Measurements from ENCODE around the gene PRR7.
A peak's percentile ranks its signal among the peaks of the same experiment; 100 is the strongest.
"Not testable (repeated sequence)": the region's sequence is repeated elsewhere in the genome, so short reads cannot be mapped to it uniquely, and the experiment has no call there.

The PRR7 gene

DNA sequence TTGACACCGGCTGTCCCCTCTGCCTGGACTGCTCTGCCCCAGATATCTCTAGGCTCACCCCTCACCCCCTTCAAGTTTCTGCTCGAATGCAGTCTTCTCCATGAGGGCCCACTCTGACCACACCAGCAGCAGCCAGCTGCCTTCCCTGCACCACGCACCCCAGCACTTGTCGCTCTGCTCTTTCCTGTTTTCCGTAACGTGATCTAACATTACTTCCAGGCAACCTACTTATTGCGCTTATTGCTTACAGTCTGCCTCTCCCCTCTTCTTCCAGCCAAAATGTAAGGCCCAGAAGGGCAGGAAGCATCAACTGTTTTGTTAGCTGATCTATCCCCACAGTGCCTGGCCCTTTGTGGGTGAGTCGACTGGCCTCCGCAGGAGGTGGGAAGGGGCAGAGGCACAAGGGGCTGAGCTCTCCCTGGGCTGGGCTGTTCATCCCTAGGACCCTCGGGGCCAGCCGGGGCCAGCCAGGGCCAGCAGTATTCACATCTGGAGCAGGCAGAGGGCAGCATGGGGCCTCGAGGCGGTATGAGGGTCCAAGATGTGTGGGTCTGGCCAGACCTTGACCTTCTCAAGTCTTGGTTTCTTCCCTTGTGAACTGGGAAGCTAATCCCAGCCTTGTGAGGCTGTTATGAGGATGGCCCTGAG is 38.4 kb downstream of the PRR7 start:
- DNase-seq (ENCODE audit: low read depth) = no peak

DNA sequence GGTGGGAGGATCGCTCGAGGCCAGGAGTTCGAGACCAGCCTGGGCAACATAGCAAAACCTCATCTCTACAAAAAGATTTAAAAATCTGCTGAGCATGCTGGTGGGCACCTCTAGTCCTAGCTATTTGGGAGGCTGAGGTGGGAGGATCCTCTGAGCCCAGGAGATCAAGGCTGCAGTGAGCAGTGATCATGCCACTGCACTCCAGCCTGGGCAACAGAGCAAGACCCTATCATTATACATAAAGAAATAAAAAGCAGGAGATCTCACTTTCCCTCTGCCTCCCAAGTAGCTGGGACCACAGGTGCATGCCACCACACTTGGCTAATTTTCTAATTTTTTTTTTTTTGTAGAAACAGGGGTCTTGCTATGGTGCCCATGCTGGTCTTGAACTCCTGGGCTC is 39.1 kb downstream of the PRR7 start:
- DNase-seq (ENCODE audit: low read depth) = not testable (repeated sequence)

DNA sequence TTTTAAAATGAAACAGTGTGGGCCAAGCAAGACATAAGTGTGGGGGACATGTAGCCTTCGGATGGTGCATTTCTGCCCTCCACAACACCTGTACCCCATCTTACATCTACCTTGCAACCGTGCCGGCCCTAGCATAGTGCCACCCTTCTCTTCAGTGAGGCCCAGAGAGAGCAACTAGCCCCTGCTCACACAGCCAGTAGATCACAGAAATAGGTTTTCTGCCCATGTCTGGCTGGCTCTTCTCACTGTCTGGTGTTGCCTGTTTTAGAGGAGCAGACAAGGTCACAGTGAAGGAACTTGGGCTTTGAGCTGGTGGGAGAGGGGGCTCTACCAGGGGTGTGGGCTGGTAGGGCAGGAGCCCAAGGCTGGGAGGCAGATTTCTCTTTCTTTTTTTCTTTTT is 39.6 kb downstream of the PRR7 start:
- DNase-seq (ENCODE audit: low read depth) = no peak

DNA sequence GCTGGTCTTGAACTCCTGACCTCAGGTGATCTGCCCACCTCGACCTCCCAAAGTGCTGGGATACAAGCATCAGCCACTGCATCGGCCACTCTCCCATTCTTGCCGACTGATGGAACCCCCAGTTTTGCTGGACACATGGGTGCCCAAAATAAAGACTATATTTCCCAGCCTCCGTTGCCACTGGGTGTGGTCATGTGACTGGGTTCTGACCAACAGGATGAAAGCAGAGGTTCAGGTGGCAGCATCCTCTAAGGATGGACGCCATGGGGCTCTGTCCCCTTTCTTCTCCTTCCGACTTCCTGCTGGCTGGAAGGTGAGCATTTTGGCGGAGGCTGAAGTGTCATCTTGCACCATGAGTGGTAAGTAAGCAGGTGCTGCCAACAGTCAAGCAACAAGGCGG is 40.5 kb downstream of the PRR7 start:
- DNase-seq (ENCODE audit: low read depth) = no peak

DNA sequence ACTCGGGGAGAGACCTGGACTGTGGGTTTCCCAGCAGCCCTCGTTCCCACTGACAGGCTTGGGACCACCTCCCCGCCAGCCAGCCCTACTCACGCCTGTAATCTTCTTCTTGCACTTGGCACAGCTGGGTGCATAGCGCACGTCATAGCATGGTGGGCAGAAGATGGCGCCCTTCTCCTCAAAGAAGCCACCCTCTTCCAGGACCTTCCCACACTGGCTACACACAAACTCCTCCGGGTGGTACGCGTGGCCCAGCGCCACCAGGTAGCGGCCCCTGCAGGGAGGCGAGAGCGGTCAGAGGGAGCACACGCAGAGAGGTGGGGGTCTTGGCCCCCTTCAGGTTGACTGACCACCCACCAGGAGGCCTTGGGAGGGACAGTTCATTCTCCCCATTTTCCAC is 41.4 kb downstream of the PRR7 start:
- DNase-seq (ENCODE audit: low read depth) = no peak

DNA sequence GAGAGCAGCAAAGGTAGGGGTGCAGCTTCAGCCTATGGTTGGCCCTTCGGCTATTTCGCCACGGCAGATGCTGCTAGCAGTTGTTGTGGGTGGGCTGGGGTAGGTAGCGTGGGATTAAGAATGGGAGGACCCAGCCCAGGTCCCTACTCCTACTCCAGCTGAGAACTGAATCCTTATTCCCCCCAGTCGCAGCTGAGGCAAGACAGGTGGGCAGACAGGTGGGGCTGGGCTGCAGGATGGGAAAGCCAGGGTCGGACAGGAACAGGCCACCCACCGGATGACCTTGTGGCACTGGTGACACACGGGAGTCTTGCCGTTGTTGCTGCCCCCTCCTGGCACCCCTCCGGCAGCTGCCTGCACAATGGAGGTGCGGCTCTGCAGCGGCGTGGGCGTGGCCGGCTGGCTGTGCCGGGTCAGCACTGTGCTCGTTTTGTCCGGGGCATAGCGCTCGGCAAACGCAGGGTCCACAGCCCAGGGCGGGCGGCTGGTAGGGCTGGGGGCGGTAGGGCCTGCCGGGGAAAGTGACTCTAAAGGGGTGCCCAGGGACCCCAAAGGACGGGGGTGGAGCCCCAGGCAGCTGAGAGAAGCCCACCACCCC is 42.6 kb downstream of the PRR7 start:
- no peak for DNase-seq (ENCODE audit: low read depth)

DNA sequence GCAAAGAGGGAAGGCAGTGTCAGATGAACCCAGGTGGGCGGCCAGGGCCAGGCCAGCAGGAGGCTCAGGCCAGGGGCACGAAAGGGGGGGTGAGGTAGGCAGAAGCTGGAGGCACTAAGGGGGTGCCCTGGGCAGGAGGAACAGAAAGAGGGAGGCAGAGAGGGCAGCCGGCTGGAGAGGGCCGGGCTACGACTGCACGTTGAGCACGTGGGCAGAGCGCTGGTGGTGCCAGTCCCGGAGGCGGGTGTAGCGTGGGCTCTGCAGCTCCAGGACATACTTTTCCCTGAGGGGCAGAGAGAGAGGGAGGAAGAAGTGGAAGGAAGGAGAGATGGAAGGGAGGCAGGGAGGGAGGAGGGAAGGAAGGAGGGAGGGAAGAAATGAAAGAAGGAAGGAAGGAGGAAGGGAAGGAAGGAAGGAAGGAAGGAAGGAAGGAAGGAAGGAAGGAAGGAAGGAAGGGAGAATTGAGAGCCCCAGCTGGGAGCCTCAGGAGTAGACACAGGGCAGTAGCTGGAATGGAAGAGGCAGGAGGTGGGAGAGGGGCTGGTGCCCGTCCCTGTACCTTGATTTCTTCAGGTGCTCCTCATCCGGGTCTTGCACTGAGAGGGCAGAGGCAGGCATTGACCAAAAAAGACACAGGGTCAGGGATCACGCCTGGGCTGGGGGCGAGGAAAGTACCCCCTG is 43.8 kb downstream of the PRR7 start:
- DNase-seq (ENCODE audit: low read depth) = no peak

DNA sequence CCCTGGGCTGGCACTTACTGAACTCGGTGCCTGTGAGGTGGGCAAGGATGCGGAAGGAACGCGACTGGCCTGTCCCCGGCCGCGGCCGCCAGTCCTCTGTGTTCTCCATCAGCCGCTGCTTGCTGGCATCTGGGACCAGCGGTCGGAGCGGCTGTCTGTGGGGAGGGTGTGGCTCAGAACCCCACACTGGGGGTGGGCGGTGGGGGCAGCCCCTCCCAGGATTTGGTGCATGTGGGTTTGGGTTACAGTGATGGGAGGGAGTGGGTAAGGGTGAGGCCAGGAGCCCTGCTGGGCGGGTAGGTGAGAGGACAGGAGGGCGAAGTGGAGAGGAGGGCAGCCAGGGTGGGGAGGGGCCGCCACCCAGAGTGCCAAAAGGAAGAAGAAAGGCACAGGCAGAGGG is 44.4 kb downstream of the PRR7 start:
- no peak for DNase-seq (ENCODE audit: low read depth)

DNA sequence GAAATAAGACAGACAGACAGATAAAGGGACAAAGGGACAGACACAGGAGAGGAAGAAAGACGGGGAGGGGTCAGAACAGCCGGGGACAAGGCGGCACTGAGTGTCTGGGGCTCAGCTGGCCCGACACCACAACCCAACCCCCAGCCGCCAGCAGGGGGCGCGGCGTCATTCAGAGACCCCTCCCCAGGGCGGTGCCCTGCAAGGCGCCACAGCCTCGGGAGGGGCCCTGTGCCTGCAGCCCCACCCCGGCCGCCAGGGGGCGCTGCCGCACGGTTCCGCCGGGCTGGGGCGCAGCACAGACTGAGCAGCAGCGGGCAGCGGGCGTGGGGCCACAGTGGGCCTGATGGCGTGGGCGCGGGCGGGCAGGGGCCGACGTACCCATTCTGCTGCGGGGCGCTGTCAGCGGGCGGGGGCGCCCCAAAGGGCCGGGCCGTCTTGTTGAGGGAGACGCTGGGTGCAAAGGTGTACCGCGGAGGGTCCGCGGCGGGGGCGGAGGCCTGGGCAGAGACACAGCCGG is 44.9 kb downstream of the PRR7 start:
- DNase-seq (ENCODE audit: low read depth) = no peak

DNA sequence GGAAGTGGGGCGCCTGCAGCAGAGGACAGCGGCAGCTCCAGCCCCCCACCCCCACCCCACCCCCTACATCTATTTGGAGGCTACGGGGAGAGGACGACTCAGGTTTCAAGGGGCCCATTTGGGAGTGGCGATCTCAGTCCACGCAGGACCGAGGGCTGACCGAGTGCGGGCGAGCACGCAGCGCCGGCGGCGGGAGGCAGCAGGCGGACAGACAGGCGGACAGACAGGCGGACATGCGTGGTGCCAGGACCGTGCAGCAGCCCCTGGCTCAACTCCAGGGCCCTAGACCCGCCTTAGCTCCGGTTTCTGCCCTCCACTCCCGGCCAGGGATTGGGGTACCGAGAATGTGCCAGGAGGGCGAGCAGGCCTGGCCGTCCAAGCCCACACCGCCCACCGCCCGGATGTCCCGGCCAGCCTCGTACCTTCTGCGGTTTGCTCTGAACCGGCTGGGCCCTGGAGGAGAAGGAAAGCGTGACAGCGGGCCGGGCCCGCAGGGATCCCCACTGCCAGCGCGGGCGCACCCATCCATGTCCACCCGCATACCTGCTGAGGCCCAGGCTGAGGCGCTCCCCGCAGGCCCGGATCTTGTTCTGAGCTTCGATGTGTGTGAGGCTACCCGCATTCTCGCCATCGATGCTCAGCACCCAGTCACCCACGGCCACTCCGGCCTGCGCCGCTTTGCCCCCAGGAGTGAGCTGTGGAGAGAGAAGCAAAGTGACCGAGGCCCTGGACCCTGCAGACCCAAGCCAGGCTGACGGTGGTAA is 45.6 kb downstream of the PRR7 start:
- DNase-seq (ENCODE audit: low read depth) = no peak

DNA sequence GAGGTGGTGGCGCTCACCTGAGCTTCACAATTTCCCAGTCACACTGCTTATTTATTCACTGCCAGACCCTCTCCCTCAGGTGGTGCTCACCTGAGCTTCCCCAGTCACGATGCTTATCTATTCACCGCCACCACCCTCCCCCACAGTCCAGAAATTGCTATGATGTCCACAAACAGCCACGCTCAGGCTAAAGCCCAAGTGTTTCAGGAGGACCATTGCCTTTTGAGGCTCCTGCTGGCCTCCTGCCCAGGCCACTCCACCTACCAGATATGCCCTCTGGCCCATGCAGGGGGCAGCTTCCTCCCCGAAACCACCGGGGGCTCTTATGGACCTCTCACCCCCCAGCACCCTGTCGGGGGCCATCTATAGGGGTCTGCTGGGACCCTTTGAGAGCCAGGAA is 46.2 kb downstream of the PRR7 start:
- DNase-seq (ENCODE audit: low read depth) = no peak

DNA sequence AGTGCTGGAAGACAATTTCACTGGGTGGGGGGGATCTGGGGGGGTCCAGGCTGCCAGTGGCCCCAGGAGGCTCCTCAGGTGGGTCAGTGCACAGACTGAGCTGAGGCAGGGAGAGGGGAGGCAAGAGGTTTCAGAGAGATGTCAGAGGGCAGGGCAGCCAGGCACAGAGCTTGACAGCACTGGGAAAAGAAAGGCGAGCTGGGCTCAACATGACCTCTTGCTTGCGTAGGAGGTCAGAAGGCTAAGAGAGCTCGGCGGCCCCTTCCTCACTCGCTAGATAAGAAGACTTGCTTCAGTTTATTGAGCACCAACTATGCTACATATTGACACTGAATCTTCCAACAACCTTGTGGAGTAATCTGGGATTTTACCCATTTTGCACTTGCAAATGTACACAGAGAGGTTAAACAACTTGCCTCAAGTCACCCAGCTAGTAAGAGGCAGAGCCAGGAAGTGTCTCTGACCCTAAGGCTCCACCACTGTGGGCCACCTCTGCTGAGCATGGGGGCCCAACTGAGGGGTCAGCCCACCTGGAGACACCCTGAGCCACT is 47.3 kb downstream of the PRR7 start:
- no peak for DNase-seq (ENCODE audit: low read depth)

DNA sequence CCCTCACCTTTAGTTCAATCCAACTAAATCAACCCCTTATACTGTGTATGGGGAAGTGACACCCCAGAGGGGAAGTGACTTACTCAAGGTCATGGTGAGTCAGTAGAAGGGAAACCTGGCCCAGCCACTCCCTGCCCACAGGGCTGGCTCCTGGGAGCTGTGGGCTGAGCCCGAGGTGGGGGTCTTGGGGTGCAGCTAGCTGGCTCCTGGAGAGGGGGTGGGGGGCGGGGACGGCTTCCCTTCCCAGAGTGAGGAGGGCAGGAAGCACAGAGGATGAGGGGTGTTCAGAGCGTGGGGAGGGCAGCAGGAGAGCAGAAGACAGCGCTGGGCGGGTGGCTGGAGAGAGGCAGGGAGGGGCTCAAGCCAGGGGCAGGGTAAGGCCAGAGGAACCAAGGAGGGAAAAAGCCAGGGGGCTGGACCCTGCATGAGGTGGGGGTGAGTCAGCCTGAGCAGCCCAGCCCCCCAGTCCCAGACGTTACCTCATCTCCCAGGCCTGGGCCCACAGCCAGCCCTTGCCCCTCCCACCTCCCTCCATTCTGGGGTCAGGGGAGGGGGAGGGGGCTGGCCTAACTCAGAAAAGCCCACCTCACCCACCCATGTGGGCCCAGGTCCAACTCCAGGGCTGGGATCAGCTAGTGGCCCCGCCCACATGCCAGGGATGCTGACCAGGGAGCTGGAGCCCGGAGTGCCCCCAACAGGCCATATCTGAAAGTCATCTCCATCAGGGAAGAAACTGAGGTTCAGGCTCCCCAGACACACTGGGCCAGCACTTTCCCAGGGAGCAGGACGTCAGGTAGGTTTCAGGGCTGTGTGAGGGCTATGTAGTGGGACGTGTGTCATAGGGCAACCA is 48.0 kb downstream of the PRR7 start:
- DNase-seq (ENCODE audit: low read depth) = no peak

DNA sequence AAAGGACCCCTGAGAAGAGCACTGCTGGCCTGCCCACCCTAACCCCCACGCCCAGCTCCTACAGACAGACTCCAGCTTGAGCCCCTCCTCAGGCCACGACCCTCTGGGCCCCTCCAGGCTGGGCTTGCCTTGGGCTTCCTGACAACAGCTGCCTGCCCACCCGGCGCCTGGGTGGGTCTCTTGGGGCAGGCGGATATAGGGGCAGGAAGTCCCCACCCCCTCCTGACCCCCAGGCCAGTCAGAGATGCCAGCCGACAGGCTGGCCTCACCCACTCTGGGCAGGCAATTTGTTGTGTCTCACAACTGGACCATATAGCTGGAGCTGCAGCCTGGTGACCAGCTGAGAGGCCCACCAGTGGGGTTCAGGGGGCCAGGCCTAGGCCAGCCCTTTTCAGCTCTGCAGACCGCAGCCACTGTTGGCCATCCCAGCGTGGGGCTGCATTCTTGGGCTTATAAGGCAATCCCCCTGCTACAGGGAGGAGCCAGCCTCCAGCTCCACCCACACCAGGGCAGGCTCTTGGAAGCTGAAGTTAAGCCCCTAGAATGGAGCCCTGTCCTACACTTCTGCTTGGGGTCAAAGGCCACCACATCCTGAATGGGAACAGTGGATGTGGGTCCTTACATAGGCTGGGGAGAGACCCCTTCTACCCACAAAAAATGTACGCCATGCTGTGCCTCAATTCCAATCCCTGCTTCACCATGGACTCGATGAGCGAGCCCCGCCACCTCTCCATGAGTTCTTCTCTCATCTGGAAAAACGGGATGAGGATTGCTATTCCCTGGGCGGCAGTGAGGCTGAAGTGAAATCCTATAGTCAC is 48.8 kb downstream of the PRR7 start:
- DNase-seq (ENCODE audit: low read depth) = no peak

DNA sequence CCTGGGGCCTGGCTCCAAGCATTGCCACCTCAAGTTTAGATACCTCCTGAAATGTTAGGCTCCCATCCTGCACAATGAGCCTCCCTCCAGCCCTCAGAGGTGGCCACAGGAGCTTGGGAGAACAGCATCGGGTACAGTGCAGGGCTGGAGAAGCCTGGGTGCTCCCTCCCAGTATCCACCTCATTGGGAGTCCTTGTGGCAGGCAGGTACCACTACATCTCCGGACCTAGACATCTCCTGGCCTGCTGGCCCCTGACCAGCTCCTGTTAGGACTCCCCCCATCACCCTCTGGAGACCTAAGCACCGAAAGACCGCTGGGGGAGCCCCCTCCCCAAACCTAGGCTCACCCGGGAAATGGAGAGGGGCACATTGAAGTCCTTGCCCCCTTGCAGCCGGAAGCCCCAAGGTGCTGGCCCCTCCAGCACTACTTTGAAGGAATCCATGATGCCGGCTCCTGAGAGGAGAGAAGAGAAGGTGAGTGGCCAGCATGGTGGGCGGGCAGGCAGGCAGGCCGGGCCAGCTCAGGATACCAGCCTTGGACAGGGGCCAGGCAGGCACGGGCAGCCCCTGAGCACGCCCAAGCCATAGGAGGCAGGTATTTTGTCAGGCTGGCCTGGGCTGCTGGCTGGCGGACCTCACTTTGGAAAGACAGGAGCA is 49.6 kb downstream of the PRR7 start:
- DNase-seq (ENCODE audit: low read depth) = no peak

DNA sequence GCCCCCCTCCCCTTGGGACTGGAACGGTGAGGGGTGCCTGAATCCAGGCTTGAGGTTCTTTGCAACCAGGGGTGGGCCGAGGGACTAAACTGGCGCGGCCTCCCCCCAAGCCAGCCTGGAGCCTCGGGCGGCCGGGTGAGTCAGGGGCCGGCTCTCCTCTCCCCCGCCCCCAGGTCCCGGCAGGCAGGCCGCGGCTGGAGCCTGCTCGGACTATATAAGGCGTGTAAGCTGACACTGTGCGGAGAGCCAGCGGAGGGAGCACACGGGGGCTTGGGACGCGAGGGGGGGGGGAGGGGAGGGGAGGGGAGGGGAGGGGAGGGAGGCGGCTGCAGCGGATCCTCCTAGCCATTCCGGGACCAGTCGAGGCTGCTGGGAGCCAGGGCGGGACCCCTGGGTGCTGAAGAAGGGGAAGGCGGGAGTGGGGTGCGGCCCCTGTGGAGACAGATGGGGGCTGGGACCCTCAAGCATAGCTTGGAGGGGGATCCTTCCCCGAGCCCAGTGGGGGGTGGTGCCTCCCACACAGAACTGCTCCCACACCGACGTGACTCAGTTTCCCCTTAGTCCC is 50.2 kb downstream of the PRR7 start:
- DNase-seq (ENCODE audit: low read depth) = no peak

DNA sequence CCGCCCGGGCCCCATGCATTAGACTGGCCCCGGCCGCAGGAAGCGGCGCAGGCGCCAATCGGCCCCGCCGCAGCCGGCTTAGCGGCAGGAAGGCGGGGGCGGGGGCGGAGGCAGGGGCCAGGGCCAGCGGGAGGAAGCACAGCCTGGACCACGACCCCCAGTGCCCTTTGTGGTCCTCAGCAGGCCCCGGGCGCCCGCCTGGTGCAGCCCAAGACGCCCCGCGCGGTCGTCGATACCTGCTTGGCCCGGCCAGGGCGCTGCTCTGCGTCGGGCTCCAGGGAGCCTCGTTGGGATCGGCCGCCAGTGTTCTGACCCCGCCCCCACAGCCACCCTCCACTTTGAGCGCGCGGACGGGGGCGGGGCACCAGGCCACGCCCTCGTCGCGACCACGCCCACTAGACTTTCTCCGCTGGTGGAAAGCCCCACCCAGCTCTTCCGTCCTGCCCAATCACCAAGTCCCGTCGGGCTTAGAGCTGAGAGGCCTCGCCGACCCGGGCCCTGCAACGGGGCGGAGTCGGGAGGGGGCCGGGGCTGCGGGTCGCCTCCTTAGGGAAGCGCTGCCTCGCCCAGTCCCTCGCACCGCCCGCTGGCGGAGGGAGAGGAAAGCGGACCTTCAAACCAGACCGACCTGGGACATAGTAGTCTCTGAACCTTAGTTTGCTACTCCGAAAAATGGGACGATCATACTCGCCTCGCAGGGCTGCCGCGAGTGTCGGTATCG is 50.8 kb downstream of the PRR7 start, which contains the start of gene PDLIM7:
Gene PDLIM7, minus strand, starts transcription at position 313 of the 721 bp plus-strand sequence. CDS start 1,092 bp downstream, outside the sequence.
- peak; percentile 90 for DNase-seq (ENCODE audit: low read depth)

DNA sequence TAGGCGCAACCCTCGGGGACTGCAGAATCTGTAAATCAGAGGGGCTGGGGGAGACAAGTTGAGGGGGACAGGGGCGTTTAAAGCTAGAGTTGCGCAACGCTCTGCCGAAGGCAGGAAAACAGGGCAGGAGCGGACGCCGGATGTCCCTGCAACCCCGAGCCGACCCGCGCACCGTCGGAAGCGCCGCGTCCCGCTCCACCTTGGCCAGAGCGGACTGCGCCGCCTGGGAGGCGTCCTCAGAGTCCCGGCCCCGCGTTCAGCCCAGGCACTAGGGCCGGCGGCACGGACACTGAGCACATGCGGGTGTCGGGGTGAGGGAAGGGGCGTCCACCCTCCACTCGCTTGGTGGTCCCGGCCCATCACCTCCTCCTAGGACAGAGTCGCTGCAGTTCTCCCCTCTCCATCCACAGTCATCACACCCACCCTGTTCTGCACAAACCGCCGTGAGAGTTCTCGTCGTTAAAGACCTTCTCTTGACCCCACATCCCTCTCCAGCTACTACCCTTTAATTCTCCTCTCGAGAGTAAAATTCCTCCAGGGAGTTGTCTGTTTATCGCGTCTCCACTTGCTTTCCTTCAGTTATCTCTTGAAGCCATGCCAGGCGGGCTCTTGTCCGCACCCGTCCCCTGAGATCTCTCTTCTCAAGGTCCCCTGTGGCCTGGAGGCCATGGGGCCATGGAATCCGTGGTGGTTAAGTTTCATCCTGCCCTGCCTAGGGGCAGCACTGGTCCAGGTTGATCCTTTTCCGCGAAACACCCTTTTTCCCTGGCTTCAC is 51.6 kb downstream of the PRR7 start:
- no peak for DNase-seq (ENCODE audit: low read depth)

Data from activated T-helper 1 cell treated with Interleukin-2 at 50 U/mL for 16 hours (primary cell).